ENCODE measurements around the gene ANKRD34A.

GRCh38 chr1:145988773-145989172 lies 24.4 kb upstream of the ANKRD34A start:
- TF ChIP-seq CTCF (conservative IDR thresholded peaks at IDR 0.05 in 1 of 2, IDR thresholded peaks at IDR 0.05 in 1 of 2; ENCODE audit: low read depth in 1 of 2, low read length in 2 of 2) (no peak), EZH2 (IDR thresholded peaks at IDR 0.05; ENCODE audit: low read length, missing control alignments) (no peak)

Data from fibroblast of lung (primary cell).